GM21360 (cell line): ENCODE measurements around the gene SLX9.

Source experiments
- ATAC-seq: cut with Tn5 transposase; IDR thresholded peaks from one replicate; pipeline ENCODE4 v1.9.1; 2021; ENCODE audit warnings: mild to moderate bottlenecking, moderate library complexity; ENCODE audit not compliant: unreplicated experiment

The SLX9 gene, protein sequence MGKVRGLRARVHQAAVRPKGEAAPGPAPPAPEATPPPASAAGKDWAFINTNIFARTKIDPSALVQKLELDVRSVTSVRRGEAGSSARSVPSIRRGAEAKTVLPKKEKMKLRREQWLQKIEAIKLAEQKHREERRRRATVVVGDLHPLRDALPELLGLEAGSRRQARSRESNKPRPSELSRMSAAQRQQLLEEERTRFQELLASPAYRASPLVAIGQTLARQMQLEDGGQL

DNA sequence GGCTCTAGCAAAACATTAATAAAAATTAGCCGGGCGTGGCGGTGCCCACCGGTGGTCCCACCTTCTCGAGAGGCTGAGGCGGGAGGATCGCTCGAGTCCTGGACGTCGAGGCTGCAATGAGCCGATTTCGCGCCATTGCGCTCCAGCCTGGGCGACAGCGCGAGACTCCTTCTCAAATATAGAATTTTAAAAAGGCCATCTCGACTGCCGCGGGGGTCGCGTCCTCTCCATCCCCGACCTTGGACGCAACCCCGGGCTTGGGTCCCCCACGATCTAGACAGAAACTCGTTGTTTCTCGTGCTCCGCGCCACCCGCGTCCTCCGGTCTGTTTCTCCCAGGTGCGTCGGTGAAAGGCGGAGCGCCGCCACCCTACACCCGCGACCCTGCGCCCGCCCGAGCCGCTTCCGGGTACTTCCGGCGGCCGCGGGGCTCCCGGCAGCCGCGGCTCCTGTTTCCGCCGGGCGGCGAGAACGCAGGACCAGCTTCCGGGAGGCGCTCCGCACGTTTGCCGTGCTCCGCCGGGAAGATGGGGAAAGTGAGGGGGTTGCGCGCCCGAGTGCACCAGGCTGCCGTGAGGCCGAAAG is at the start of gene SLX9:
Gene SLX9 (plus strand): TSS at position 498 of the 584 bp plus-strand sequence. CDS start 29 bp downstream, at position 527.
- ATAC-seq: peak; percentile 70

DNA sequence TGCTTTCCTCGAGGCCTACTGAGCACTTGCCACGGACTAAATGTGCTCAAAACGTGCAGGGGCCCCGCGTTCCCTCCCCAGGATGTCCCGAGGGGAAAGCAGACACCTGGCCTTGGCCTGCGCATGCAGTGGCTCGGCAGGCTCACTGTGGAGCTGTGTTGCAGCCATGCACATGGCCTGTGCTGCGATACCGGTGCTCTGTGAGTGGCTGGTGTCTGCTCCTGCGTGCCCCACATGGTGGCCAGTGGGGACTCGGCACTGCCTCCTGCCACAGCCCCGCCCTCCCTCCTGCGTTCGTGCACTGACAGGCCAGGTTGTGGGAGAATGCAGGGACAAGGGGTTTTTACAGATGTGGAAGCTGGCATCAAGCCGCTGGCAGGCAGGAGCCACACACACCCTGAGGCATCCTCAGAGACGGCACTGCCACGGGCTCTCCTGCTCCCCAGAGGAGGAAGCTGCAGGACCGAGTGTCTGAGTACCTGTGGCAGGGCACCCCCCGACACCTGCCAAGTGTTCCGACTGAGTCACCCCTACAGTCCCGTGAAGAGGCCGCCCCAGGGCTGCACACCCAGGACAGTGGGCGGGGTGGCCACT is 49.4 kb upstream of the SLX9 start:
- ATAC-seq: no peak

DNA sequence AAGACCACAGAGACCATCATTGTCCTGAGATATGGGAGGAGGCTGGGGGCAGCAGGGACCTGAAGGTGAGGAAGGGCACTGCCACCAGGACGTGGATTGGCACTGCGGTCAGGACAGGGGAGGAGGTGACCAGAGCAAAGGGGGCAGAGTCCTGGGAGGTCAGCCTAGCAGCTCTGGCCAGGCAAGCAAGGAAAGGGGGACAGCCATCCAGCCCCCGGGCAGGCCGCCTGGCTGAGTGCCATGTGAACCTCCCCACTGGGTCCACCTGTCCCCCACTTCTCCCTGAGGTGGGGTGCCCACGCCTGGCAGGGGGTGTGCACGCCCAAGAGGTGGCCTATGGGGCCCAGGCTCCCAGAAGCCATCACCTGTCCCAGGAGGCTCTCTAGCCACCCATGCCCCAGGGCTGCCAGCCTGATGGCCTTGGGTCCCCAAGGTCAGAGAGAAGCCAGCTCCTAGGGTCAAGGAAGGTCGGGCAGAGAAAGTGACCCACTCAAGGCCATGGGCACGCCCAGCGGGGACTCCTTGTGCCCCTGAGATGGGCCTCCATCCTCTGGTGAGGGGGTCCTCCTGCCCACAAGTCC is 48.8 kb upstream of the SLX9 start:
- no peak for ATAC-seq

DNA sequence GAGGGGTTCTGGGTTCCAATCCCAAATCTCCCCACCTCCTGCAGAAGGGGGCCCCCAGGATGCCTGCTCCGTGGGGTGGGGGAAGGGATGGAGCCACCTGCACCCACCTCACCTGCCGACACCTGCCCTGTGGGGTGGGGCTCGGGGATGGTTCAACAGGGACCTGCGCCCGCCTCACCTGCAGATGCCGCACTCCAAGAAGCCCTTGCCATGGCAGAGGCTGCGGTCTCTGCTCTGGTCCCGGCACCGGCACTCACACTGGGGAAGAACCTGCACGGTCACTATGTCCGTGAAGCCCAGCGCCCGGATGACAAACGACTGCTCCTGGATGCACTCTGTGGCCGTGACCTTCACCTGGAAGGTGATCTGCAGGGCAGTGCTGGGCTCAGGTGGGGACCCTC is 48.2 kb upstream of the SLX9 start:
- no peak for ATAC-seq

DNA sequence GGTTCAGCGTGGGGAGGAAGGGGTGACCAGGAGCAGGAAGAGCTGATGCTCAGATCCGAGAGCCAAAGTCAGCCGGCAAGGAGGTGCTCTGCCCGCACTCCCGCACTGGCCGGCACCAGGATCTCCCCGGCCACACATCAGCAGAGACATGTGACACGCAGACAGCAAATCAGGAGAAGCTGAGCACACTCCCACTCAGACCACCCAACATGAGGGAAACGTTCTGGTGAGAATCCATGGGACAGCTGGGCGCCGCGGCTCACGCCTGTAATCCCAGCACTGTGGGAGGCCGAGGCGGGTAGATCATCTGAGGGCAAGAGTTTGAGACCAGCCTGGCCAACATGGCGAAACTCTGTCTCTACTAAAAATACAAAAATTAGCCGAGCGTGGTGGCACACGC is 47.7 kb upstream of the SLX9 start:
- no peak for ATAC-seq

DNA sequence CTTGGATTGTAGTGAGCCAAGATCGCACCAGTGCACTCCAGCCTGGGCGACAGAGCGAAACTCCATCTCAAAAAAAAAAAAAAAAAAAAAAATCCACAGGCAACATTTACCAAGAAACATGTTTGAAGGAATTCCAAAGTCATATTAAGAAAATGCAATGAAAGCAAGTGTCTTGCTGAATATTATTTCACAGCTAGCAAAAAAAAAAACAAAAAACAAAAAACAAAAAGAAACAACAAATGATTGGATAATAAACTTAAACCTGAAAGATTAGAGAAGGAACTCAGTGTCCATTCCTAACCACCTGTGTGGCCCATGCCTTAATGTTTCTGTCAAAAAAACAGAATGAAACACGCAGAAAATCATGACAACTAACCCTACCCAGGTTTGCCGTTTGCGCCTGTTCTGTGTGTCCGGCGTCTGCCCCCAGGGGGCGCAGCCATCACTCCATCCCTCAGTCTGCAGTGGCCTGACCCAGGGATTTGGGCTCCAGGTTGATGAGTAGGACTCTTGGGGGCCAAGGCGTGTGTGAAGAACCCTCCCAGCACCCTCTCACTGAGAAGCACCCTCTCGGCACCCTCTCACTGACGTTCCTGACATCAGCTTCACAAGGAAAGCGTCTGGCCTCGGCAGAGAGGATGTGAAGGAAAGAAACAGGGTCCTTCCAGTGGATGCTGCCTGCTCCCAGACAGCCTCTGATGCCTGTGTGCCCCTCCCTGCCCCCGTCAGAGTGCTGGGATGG is 47.1 kb upstream of the SLX9 start:
- ATAC-seq: no peak

DNA sequence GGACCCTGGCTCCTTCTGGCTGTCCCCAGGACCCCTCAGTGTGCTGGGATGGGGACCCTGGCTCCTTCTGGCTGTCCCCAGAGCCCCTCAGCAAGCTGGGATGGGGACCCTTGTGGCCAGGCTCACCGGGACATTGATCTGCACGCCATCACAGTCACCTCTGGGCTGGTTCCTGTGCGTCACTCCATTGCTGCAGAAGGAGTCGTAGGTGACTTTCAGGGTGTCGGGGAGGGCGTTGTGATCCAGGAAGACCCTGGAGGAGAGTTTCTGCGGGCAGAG is 46.6 kb upstream of the SLX9 start:
- ATAC-seq: no peak

DNA sequence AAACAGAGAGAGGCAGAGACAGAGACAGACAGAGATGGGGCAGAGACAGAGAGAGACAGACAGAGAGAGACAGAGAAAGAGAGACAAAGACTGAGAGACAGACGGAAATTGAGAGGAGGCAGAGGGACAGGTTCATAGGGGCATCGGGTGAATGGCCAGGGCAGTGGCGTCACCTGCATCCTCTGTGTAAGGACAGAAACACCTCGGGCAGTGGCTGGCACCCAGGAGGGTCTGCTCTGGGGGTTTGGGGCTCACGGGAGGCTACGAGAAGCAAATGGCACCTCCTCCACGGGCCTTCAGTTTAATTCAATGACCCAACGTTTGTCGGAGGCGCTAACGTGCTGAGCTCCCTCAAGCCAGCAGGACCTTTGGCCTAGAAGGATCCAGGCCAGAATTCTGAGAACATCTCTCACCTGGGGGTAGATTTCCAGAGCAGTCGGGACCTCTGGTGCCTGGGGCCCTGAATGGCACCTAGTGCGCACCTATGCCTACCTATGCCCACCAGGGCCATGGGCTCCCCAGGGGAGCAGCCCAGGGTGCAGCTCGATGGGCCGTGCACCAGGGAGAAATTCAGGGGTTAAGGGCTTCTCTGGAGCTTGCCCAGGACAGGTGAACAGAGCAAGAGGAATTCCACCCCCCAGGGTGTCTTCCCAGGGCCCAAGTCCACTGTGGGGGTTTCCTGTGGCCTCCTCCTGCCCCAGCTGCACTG is 45.7 kb upstream of the SLX9 start:
- no peak for ATAC-seq

DNA sequence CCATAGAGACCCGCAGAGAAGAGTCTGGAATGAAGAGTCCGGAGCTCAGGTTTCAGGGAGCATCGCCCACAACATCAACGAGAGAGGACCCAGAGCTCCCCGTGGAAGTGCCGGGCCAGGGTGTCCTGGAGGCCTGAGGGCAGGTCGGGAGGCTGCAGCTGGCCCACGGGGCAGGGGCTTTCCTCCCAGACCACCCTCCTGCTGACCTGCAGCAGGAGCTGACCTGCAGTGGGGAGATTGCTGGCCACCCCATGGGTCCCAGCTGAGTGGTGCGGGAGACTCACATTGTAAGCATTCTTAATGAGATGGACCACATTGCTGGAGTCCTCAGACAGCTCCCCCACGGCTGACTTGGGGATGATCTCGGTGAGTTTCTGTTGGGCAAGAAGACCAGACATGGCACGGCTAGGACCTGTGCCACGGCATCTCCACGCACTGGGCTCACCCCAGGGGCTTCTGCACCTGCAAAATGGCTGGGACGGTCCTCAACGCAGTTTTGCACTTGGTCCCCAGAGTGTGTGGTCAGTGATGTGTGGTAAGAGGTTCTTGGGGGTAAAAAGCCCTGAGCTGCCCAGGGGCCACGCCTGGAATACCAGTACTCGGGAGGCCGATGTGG is 45.0 kb upstream of the SLX9 start:
- no peak for ATAC-seq

DNA sequence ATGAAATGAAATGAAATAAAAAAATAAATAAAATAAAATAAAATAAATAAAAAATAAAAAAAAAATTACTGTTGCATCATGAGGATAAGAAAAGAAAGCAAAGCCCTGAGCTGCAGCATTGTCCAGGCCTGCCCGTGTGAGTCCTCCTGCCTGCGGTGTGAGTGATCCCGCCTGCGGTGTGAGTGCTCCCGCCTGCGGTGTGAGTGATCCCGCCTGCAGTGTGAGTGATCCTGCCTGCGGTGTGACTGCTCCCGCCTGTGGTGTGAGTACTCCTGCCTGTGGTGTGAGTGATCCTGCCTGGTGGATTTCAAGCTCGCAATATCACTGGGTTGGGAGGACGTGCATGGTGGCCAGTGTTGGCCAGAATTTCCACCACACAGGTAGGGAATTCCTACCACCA is 44.0 kb upstream of the SLX9 start:
- ATAC-seq: no peak

DNA sequence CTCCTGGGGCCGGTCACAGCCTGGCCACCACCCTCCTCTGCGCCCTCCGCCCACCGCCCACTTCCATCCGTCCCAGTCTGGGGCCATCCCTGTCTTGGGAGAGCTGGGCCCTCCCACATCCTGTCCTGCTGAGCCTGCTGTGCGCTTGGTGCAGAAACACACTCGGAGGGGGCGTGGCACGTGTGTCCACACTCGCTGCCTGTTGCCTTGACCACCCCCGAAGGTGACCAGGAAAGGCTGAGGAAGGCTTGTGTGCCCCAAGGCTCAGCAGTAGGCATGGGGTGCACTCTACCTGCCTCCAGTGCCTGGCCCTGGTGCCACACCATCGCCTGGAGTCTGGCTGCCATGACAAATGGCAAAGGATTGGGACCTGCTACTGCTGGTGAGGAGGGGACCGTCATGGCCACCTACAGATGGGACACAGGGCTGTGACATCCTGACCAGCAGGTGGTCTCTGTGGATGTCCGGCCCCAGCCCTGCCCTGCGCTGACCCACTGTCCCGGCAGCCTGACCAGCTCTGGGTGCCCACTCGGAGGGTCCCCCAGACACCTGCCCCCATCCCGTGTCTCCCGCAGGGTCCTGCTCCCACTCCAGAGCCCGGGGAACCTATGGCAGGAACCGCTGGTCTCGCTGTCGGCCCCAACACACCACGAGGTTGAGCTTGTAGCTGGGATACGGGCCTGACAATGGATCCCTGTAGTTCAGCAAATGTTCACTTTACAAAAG is 43.1 kb upstream of the SLX9 start:
- no peak for ATAC-seq

DNA sequence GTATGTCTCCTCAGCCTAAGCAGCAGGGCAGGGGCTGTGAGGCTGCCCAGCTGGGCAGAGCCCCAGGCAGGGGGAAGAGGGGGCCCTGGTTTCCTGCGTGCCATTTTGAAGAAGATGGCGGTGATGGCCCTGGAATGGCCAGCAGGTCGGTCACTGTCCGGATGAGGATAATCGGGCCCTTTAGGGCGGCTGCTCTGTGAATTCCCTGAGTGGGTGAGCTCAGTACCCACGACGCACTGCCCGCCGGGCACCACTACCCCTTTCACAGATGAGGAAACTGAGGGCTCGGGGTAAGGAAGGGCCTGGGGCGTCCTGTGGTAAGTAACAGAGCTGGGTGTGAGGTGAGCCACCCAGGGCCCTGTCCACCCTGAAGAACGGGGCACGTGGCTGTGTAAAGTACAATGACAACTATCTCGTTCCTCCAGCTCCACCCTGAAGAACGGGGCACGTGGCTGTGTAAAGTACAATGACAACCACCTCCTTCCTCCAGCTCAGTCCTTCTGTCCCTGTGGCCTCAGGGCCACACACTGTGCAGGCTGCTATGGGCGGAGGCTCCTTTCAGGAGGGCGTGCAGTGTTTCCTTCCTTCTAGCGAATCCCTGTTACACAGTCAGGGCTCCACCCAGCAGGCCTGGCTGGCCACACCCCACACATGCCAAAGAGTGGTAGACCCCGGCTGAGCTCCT is 42.4 kb upstream of the SLX9 start:
- ATAC-seq: no peak

DNA sequence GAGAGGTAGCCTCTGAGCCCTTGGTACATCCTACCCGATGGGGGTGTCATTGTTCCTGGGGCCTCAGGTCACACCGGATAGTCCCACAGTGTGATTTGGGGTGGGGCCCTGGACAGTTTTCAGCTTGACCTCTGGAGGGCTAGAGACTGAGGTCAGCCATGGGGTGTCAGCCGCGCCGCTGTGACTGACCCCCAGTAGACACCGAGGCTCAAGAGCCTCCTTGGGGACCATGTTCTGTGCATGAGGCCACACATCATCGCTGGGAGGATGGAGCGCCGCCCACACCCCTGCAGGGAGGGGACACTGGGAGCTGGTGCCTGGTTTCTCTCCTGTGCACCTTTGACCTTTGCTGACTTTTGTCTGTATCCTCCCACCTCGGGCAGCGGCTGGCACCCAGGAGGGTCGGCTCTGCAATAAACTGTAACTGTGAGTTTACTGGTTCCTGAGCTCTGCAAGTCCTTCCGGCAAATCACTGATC is 41.8 kb upstream of the SLX9 start:
- no peak for ATAC-seq

DNA sequence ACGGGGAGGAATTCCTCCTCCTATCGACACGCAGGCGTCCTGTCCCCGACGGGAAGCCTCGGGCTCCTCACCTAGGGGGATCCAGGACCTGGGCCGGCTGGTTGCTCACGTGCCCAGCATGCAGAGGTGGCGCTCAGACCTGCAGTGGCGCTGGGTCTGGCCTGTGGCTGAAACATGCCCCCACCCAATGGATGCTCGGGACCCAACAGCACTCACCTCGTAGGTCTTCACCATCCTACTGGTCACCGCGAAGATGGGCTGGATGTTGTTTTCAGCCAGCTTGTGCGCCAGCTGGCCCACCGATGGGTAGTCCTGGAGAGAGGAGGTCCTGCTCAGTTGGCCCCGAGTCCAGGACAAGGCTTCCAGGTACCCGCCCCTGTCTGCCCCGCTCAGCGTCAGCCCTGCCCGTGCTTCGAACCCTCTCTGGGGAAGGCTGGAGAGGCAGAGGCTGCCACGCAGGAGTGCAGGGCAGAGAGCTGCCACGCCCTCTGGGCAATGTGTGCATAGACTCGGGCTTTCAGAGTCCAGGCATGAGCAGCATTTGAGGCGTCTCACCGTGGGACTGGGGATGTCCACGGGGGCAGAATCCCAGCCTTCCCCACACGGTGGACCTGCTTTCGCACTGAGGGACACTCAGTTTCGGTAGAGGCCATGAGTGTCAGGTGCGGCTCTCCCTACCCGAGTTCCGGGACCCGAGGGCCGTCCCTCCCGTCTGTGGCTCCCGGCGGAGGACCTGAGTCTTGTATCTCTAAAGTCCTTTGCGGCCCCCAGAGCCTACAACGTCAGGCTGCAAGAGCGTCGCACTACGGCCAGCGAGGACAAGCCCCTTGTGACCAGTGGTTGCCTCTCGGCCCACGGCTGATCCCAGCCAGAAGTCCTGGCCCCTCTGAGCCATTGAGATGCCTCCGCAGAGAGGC is 40.7 kb upstream of the SLX9 start:
- ATAC-seq: no peak

DNA sequence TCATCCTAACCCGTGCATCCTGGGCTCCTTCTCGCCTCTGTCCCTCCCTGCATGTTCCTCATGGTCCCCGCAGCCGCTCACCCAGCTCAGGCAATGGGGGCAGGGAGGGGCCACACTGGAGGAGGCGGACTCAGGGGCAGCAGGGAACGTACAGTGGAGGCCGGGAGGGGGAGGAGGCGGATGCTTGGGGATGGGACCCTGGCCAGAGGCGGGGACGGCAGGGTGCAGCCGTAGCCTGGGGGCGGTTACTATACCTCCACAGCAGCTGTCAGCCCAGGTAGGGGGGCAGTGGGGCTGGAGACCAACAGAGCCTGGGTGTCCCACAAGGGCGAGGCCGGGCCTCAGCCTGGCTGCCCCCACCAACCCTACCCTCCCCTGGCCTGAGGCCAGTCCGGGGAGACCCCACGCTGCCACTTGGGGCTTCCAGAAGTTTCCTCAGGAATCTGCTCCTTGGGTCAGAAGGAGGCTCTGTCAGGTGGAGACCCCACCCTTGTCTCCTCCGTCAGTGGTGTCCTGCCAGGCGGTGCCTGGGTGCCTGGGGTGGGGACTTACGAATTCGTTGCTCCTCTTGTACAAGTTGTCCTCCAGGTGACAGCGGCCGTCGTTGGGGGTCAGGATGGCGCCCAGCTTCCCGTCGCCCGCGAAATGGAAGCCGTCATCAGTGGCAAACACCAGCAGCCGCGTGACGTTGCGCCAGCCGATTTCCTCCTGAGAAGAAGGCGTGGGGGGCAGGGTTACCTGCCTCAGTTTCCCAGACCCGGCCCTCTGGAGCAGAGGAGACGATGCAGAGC is 39.9 kb upstream of the SLX9 start:
- ATAC-seq: no peak

DNA sequence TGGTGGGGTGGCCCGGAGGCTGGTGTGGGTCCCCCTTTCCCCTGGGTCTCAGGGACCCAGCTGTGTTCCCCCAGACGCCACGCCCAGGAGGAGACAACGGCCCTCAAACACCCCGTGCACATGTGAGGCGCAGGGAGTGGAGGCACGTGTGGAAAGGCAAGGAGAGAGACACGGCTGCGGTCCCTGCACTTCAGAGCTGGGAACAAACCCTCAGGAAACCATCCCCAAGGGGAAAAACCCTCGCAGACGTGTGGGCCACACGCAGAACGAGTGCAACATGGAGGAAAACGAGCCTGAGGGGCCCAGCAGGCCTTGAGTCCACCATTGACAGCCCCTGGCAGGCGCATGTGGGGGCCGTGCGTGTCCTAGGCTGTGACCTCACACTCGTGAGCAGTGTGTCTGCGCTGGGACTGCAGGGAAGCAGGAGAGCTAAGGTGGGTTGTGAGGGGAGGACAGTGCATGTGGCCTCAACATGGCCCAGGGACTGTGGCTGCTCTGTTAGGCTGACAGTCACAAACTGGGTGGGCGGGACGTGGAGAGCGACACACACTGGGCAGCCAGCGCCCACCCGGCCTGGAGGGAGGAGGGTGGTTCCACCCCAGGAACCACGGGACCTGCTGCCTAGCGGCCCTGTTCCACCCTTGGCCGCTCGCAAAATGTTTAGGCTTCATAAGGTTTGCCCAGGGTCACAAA is 39.1 kb upstream of the SLX9 start:
- ATAC-seq: no peak
